ENCODE measurements around the gene ZNF316.

The ZNF316 gene

GRCh38 chr7:6621195-6622133 lies 15.7 kb upstream of the ZNF316 start:
- in situ Hi-C loops (cut with MboI; ENCODE audit: low sequenced_read_pairs) = no loop called here

DNA sequence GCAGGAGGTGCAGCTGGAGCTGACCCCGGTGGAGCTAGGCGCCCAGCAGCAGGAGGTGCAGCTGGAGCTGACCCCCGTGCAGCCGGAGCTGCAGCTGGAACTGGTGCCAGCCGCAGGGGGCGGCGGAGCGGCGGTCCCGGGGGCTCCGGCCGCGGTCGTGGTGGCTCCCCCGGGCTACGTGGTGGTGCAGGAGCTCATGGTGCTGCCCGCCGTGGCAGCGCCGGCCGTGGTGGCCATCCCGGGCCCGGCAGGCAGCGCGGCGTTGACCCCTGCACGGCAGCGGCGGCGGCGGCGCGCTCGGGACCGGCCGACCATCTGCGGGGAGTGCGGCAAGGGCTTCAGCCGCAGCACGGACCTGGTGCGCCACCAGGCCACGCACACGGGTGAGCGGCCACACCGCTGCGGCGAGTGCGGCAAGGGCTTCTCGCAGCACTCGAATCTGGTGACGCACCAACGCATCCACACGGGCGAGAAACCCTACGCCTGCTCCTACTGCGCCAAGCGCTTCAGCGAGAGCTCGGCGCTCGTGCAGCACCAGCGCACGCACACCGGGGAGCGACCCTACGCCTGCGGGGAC lies 14.9 kb upstream of the ZNF316 start:
- in situ Hi-C loops (cut with MboI; ENCODE audit: low sequenced_read_pairs) = no loop called here

- in situ Hi-C loops (cut with MboI; ENCODE audit: low sequenced_read_pairs) = no loop called here
Measured at GRCh38 chr7:6623589-6624245, 13.4 kb upstream of the ZNF316 start.

DNA sequence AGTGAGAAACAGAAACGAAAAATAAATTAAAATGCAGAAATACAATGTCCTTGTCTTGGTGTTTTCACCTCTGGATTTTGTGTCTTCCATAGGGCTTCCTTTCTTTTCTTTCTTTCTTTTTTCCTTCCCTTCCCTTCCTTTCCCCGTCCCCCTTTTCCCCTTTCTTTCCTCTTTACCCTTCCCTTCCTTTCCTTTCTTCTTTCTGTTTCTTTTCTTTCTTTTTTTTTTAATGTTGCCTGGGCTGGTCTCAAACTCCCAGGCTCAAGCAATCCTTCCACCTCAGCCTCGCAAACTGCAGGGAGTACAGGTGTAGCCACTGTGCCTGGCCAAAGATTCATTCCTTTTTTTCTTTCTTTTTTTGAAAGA lies 12.9 kb upstream of the ZNF316 start:
- in situ Hi-C loops (cut with MboI; ENCODE audit: low sequenced_read_pairs) = no loop called here

GRCh38 chr7:6628045-6628444 lies 9.1 kb upstream of the ZNF316 start:
- in situ Hi-C loops (cut with MboI; ENCODE audit: low sequenced_read_pairs) = loop anchor here (25.0 kb wide), 1 partner anchor 109 kb away; no protein-coding TSS in a partner anchor

GRCh38 chr7:6630007-6630849 lies 6.9 kb upstream of the ZNF316 start:
- in situ Hi-C loops (cut with MboI; ENCODE audit: low sequenced_read_pairs) = loop anchor here (25.0 kb wide), 1 partner anchor 107 kb away; no protein-coding TSS in a partner anchor

DNA sequence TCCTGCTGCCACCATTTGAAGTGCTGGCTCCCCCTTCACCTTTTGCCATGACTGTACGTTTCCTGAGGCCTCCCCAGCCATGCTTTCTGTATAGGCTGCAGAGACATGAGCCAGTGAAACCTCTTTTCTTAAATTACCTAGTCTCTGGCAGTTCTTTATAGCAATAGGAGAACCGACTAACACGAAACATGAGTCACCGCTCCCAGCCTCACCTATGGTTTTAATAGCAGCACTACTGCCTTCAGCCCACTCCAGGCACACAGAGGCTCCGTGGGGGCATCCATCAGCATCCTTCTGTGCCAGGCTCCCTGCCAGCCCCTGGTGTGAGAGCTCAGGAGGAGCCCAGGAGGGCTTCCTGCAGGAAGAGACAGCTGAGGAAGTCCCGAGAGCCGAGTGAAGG lies 5.5 kb upstream of the ZNF316 start:
- in situ Hi-C loops (cut with MboI; ENCODE audit: low sequenced_read_pairs) = loop anchor here (25.0 kb wide), 1 partner anchor 106 kb away; no protein-coding TSS in a partner anchor

- in situ Hi-C loops (cut with MboI; ENCODE audit: low sequenced_read_pairs) = loop anchor here (25.0 kb wide), 1 partner anchor 103 kb away; no protein-coding TSS in a partner anchor
Measured at GRCh38 chr7:6634021-6634420, 3.1 kb upstream of the ZNF316 start.

GRCh38 chr7:6634971-6635370 lies 2.1 kb upstream of the ZNF316 start:
- in situ Hi-C loops (cut with MboI; ENCODE audit: low sequenced_read_pairs) = loop anchor here (25.0 kb wide), 1 partner anchor 102 kb away; no protein-coding TSS in a partner anchor

GRCh38 chr7:6637544-6638229 lies 569 bp downstream of the ZNF316 start:
- in situ Hi-C loops (cut with MboI; ENCODE audit: low sequenced_read_pairs) = loop anchor here (25.0 kb wide), 1 partner anchor 100 kb away; no protein-coding TSS in a partner anchor

GRCh38 chr7:6639032-6639431 lies 1.9 kb downstream of the ZNF316 start:
- in situ Hi-C loops (cut with MboI; ENCODE audit: low sequenced_read_pairs) = loop anchor here (25.0 kb wide), 1 partner anchor 98 kb away; no protein-coding TSS in a partner anchor

- in situ Hi-C loops (cut with MboI; ENCODE audit: low sequenced_read_pairs) = loop anchor here (25.0 kb wide), 1 partner anchor 98 kb away; no protein-coding TSS in a partner anchor
Measured at GRCh38 chr7:6639627-6640026, 2.5 kb downstream of the ZNF316 start.

DNA sequence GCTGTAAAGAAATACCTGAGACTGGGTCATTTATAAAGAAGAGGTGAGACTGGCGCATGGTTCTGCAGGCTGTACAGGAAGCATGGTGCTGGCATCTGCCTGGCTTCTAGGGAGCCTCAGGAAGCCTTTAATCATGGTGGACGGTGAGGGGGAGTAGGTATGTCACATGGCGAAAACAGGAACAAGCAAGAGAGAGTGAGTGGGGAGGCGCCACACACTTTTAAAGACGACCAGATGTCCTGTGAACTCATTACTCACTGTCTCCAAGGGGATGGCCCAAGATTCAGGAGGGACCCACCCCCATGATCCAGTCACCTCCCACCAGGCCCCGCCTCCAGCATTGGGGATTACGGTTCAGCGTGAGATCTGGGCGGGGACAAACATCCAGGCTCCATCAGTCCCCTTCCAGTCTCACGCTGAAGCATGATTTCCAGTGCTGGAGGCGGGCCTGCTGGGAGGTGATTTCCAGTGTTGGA lies 3.2 kb downstream of the ZNF316 start:
- in situ Hi-C loops (cut with MboI; ENCODE audit: low sequenced_read_pairs) = loop anchor here (25.0 kb wide), 1 partner anchor 97 kb away; no protein-coding TSS in a partner anchor

DNA sequence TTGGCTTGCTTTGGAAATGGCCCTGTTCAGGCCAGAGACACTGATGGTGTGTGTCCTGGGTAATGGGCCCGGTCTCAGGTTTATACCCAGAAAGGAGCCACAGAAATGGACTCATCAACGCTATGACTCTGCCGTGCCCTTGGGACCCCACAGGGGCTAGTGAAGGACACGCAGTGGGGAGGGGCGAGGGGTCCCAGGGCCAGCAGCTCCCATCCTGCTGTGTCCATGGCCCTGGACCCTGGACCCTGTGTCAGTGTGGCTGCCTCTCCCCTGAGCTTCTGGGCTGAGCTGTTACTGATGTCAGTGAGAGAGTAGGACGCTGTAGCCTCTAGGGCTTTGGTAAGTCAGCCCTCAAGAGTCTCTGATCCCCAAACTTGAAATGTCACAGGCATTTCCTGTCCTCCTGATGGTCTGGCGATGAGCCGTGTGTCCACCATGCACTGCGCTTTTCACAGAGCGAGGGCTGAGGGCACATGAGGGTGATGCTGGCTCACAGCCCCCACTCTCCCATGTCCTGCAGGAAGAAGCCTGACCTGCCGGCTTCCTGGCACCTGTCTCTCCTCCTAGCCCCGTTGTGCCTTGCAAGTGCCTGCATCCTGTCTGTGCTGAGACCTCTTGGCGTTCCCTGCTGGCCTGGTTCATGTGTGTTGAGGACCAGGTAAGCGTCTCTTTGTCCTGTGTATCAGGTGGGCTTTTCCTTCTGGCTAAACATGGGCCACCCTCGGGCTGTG lies 4.4 kb downstream of the ZNF316 start:
- in situ Hi-C loops (cut with MboI; ENCODE audit: low sequenced_read_pairs) = loop anchor here (25.0 kb wide), 1 partner anchor 96 kb away; no protein-coding TSS in a partner anchor

GRCh38 chr7:6642239-6642839 lies 5.2 kb downstream of the ZNF316 start:
- in situ Hi-C loops (cut with MboI; ENCODE audit: low sequenced_read_pairs) = loop anchor here (25.0 kb wide), 1 partner anchor 95 kb away; no protein-coding TSS in a partner anchor

GRCh38 chr7:6642861-6643640 lies 5.9 kb downstream of the ZNF316 start:
- in situ Hi-C loops (cut with MboI; ENCODE audit: low sequenced_read_pairs) = loop anchor here (25.0 kb wide), 1 partner anchor 94 kb away; no protein-coding TSS in a partner anchor

- in situ Hi-C loops (cut with MboI; ENCODE audit: low sequenced_read_pairs) = loop anchor here (25.0 kb wide), 1 partner anchor 93 kb away; no protein-coding TSS in a partner anchor
Measured at GRCh38 chr7:6643915-6644625, 7.0 kb downstream of the ZNF316 start.

All from HL-60/S4 treated with phorbol 12-myristate 13-acetate at 8.2 ng/mL for 4 days and 3 days (cell line).